ENCODE data around the gene WNT3A.

WNT3A gene

GRCh38 chr1:228070173-228070572 lies 63.4 kb downstream of the WNT3A start:
- DNase-seq (ENCODE audit: low read depth): no peak

DNA sequence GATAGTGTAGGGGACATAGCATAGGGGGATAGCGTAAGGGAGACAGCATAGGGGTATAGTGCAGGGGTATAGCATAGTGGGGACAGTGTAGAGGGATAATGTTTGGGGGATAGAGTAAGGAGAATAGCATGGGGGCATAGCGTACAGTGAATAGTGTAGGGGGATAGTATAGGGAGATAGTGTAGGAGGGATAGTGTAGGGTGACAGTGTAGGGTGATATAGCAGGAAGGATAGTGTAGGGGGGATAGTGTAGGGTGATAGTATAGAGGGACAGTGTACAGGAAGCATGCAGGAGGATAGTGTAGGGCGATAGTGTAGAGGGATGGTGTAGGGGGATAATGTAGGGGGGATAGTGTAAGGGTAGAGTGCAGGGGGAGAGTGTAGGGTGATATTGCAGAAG lies 64.1 kb downstream of the WNT3A start:
- DNase-seq (ENCODE audit: low read depth): no peak

DNA sequence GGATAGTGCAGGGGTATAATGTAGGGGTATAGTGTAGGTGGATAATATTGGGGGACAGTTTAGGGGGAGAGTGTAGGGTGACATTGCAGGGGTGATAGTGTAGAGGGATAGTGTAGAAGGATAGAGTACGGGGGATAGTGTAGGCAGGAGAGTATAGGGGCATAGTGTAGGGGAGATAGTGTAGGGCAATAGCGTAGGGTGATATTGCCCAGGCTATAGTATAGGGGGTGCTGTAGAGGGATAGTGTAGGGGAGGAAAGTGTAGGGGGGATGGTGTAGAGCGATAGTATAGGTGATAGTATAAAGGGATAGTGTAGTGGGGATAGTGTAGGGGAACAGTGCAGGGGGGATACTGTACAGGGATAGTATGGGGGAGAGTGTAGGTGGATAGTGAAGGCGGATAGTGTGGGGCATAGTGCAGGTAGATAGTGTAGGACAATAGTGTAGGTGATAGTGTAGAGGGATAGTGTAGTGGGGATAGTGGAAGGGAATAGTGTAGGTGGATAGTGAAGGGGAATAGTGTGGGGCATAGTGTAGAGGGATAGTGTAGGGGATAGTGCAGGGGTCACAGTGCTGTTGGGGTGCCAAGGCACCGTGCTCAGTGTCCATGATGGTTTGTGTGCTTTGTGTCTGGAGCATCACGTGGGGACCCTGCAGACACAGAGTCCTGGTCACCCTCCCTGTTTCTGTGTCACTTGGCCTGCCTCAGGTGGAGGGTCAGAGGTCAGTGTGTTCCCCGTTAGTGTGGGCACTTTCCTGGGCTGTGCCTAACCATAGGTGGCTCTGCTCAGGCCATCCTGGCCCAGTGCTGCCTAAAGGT lies 65.2 kb downstream of the WNT3A start:
- no peak for DNase-seq (ENCODE audit: low read depth)

DNA sequence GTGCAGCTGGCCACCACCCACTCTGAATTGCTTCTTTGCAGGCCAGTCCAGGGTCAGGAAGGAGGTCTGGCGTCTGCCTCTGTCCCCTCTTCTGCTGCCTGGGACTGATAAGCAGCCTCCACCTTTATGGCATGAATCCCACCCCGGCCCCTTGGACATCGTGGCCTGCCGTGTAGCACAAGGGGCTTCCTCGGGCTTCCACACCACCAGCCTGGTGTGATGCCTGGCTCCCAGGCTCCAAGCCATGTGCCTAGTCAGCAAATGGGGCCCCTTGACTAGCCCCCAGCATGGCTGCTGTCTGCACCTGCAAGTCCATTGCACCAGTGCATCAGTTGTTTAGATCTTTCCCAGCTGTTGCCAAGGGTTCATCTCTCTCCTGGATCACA lies 65.9 kb downstream of the WNT3A start:
- no peak for DNase-seq (ENCODE audit: low read depth)

DNA sequence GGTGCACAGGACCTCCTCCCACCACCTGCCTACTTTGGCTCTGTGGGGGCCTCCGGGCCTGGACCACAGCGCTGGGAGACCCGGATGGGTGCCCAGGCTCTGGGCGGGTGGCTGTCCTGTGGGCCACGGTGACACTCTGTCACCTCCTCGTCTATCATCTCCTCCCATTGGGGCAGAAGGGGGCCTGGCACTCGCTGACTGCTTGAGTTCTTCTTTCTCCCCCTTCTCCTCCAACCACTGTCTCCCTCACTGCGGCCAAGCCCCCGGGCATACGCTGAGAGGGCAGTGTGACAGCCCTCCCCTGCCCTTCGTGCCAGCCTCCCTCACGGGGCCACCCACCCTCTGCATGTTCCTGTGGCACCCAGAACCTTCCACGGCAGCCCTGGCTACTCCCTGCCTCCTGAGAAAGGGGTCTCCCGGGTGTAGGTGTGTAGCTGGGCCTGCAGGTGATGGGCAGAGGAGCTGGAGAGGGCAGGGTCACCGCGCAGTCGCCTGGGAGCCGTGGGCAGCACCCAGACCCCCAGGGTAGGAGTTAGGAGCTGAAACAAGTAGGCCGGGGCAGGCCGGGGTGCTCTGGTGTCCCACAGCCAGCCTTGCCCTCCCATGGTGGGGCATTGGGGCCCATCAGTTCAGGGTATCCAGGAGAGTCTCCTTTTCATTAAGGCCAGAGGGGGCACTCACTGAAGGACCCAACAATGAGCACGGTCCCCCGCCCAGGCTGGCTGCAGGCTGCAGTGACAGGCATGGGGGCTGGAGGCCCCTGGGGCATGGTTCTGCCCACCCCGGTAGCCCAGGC lies 66.5 kb downstream of the WNT3A start:
- DNase-seq (ENCODE audit: low read depth): no peak

DNA sequence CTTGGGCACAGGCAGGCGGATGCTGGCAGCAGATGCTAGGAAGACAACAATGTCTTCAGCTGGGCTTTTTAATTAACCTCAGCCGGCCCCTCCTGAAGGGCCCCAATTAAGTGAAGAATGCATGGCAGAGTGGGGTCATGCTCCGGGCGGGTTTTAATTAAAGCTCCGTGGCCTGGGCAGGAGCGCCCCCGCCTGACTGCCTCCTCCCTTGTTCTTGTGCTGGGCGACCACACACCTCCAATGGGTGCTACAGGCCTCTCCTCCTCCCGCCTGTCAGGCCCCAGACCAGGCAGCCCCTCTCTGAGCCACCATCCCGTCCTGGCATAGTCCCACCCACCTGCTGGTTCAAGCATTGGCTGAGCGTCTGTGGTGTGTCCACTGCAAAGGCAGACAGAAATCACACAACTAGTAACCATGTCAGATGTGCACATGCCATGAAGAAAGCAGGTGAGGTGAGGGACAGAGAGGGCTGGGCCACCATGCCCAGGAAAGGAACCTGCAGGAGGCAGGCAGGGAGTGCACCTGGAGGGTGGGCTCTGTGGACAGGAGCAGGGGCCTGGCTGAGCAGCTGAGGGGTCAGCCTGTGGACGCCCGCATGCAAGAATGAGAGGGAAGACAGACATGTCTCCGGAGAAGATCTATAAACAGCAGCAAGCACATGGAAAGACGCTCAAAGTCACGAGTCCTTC lies 67.2 kb downstream of the WNT3A start:
- no peak for DNase-seq (ENCODE audit: low read depth)

GRCh38 chr1:228074954-228075730 lies 68.3 kb downstream of the WNT3A start:
- DNase-seq (ENCODE audit: low read depth): no peak

DNA sequence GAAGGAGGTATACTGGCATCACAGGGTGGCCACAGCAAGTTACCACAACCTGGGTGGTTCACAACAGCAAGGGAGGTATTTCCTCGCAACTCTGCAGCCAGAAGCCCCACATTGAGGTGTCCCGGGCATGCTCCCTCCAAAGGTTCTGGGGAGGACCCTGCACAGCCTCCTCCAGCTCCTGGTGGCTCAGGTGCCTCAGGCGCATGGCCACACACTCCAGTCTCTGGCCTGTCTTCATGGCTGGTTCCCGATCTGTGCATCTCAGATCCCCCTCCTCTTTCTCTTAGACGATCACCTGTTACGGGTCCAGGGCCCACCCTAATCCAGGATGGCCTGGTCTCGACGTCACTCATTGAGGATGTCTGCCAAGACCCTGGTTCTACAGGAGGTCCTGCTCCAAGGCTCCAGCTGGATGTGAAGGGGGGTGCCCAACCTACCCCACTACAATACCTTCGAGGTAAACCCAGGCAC lies 69.0 kb downstream of the WNT3A start:
- no peak for DNase-seq (ENCODE audit: low read depth)

- no peak for DNase-seq (ENCODE audit: low read depth)
Measured at GRCh38 chr1:228076796-228077430, 70.1 kb downstream of the WNT3A start.

- DNase-seq (ENCODE audit: low read depth): no peak
Measured at GRCh38 chr1:228077565-228078330, 71.0 kb downstream of the WNT3A start.

GRCh38 chr1:228079013-228079412 lies 72.2 kb downstream of the WNT3A start:
- no peak for DNase-seq (ENCODE audit: low read depth)

DNA sequence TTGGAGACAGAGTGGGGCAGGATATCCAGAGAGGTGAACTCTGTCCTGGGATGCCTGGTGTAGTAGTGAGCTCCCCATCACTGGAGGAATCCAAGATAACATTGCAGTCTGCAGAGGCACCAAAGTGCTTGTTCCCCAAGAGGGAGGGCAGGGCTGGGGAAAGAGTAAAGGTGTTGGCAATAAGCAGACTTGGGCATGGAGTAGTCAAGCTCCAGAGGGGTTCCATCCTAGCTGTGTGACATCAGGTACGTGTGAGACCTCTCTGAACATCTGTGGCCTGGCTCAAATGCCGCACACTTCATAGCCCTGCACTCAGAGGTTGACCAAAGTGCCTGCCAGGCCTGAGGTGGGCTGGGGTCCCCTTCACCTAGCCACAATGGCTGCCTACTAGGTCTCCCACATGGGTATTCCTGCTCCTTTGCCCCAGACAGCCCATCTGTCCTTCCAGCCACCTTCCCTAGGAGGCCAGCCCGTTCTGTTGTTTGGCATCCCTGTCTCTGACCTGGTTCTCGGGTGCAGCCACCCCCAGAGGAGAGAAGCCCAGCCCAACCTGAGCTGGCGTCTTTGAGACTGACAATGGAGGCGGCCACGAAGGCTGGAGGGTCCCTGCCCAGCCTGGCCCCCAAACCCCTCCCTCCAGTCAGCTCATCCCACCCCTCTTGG lies 72.9 kb downstream of the WNT3A start:
- no peak for DNase-seq (ENCODE audit: low read depth)

DNA sequence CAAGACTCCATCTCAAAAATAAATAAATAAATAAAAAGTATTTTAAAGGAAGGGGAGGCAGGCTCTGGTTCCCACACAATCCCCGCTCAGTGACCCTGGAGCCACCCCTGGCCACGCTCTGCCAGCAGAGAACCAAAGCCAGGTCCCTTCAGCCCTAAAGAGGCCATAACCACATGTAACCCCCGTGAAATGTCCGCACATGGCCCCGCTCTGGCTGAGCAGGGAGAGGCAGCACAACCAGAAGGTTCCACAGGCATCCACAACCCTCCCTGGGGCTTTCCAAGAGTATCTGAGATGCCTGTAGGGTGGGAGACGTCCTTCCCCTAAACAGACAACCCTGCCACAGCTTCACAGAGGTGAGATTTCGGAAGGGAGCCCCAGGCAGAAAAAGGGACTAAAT lies 74.3 kb downstream of the WNT3A start:
- no peak for DNase-seq (ENCODE audit: low read depth)

GRCh38 chr1:228081578-228082213 lies 74.9 kb downstream of the WNT3A start:
- DNase-seq (ENCODE audit: low read depth): no peak

DNA sequence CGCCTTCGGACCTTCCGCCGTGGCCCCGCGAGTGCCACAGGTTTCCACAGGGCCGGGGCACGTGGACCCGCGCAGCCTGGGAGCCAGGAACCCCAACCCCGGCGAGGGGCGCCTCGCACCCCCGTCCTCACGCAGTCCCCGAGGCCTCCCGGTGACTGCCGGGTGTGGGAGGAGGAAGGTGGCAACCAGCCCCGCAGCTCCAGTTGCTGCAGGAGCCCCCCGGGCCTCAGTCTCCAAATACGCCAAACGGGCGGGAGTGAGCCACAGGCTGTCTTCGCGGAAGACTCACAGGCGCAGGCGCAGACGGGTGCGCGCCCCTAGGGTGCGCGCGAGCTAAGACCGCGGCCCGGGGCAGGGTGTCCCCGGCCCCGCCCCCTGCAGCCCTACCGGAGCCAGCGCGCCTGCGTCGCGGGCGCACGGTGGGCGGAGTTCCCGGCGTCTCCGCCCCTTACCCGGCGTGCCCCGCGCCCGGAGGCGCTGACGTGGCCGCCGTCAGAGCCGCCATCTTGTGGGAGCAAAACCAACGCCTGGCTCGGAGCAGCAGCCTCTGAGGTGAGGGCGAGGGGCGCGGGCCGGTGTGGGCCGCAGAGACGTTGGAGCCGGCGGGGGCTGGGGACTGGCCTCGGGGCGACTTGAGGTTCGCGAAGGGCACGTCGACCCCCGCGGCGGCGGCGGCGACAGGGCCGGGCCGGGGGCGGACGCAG lies 75.6 kb downstream of the WNT3A start, which contains the start of gene ARF1:
TSS of gene ARF1 (plus strand) at position 495 of the 704 bp plus-strand sequence. CDS start 14,407 bp downstream, outside the sequence.
- peak; percentile 90 for DNase-seq (ENCODE audit: low read depth)

- DNase-seq (ENCODE audit: low read depth): peak; percentile 52
Measured at GRCh38 chr1:228082918-228083870, 76.4 kb downstream of the WNT3A start.

DNA sequence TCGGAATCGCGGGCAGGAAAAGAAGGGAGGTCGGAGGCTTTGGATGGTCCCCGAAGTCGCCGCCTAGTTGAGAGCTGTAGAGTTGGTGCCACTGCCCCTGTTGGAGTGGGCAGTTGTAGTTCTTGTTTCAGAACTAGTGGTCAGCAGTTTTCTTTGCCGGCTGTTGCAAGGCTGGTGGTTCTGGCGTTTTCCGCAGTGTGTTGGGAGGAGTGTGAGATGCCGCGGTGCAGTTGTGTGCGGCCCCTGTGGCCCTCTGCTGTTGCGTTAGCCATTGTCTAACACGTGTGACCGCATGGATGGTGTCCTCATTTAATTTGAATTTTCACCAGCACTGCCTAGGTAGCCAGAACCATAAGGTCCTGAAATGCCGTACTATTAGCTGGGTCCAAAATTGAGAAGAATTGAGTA lies 77.1 kb downstream of the WNT3A start:
- DNase-seq (ENCODE audit: low read depth): no peak

- DNase-seq (ENCODE audit: low read depth): peak; percentile 84
Measured at GRCh38 chr1:228084325-228084724, 77.5 kb downstream of the WNT3A start.

All from fibroblast of gingiva (primary cell).